B cell (primary cell): ENCODE data around the gene HTATIP2. TPM values are rescaled to one million over a fixed set of nuclear protein-coding genes. Genes with fewer than 3 reads are reported as not detected.

Source experiments
- ATAC-seq: fragments of 200-7000 bp; cut with Tn5 transposase; one replicate; pipeline ENCODE4 v1.10.0; 2021; ENCODE audit warnings: low read depth, mild to moderate bottlenecking, moderate number of reproducible peaks, moderate library complexity
- CTCF ChIA-PET: fragments of 350-600 bp; sonication (Branson Sonifier 250); formaldehyde crosslinking; loops from one replicate; lab custom pipeline; 2021; ENCODE audit warnings: antibody characterized with exemption, inconsistent platforms; lab: Charles Lee
- POLR2A ChIA-PET: fragments of 350-600 bp; sonication (Branson Sonifier 250); formaldehyde crosslinking; loops from one replicate; lab custom pipeline; 2021; ENCODE audit warnings: antibody characterized with exemption; lab: Charles Lee
- DNase-seq: peaks from one replicate; pipeline ENCODE4 v3.0.0; 2013
- H2AFZ ChIP-seq: 2 replicates; pipeline ENCODE4 v1.6.1; 2012; ENCODE audit warnings: mild to moderate bottlenecking, low read depth, low read length; ENCODE audit not compliant: insufficient read depth, poor library complexity, severe bottlenecking
- H3K27ac ChIP-seq, 2 donors: 1 replicate in 1 of 2; 2 replicates in 1 of 2; pipeline ENCODE4 v1.5.1; 2012 to 2013; ENCODE audit warnings: low read length in 2 of 2, mild to moderate bottlenecking in 2 of 2, moderate library complexity in 1 of 2
- H3K27me3 ChIP-seq, 4 experiments: fragments of 200-600 bp in 1 of 4; sonication (generic) in 1 of 4; replicated peaks in 1 of 4; 1 replicate in 2 of 4; 2 replicates in 2 of 4; pipeline versions ENCODE4 v1.6.1 to v1.7.0; 2013 to 2016; ENCODE audit warnings: low read length in 3 of 4, mild to moderate bottlenecking in 2 of 4, mixed read lengths in 1 of 4, moderate library complexity in 1 of 4; ENCODE audit not compliant: insufficient read depth in 4 of 4, control insufficient read depth in 3 of 4; ENCODE audit errors: control extremely low read depth in 1 of 4
- H3K36me3 ChIP-seq, 2 experiments: replicated peaks in 1 of 2; 1 replicate in 1 of 2; 2 replicates in 1 of 2; pipeline versions ENCODE4 v1.6.1 to v1.7.1; 2013; ENCODE audit warnings: low read length in 1 of 2; ENCODE audit not compliant: insufficient read depth in 2 of 2, control insufficient read depth in 1 of 2; ENCODE audit errors: control extremely low read depth in 1 of 2, extremely low read depth in 1 of 2
- H3K4me1 ChIP-seq, 2 donors: fragments of 200-600 bp in 1 of 2; sonication (generic) in 1 of 2; 1 replicate in 1 of 2; 2 replicates in 1 of 2; pipeline versions ENCODE4 v1.5.1 to v1.6.1; 2013 to 2017; ENCODE audit warnings: low read length in 2 of 2; ENCODE audit not compliant: control insufficient read depth in 2 of 2, insufficient read depth in 2 of 2
- H3K4me2 ChIP-seq: replicated peaks from 2 replicates; pipeline ENCODE3; 2012; ENCODE audit warnings: mild to moderate bottlenecking, low read depth, low read length; ENCODE audit not compliant: poor library complexity, severe bottlenecking
- H3K4me3 ChIP-seq, 5 experiments: fragments of 200-600 bp in 1 of 5; sonication (generic) in 1 of 5; 1 replicate in 3 of 5; 2 replicates in 2 of 5; pipeline versions ENCODE4 v1.5.1 to v1.7.0; 2011 to 2016; ENCODE audit warnings: low read length in 4 of 5, mild to moderate bottlenecking in 4 of 5, low read depth in 2 of 5, control low read depth in 1 of 5, moderate library complexity in 1 of 5; ENCODE audit not compliant: insufficient read depth in 1 of 5; ENCODE audit errors: control extremely low read depth in 1 of 5, extremely low read depth in 1 of 5
- H3K79me2 ChIP-seq: fragments of 200-600 bp; sonication (generic); one replicate; pipeline ENCODE4 v1.6.0; 2016; ENCODE audit warnings: low read length; ENCODE audit not compliant: control insufficient read depth, insufficient read depth
- H3K9ac ChIP-seq: fragments of 200-600 bp; sonication (generic); 2 replicates; pipeline ENCODE4 v1.6.1; 2017; ENCODE audit warnings: mild to moderate bottlenecking, low read length, moderate library complexity
- H3K9me3 ChIP-seq, 3 donors: one replicate each; pipeline versions ENCODE4 v1.6.1 to v1.7.1; 2013; ENCODE audit warnings: low read length in 2 of 3; ENCODE audit not compliant: control insufficient read depth in 2 of 3, insufficient read depth in 1 of 3; ENCODE audit errors: control extremely low read depth in 1 of 3
- H4K20me1 ChIP-seq: 2 replicates; pipeline ENCODE4 v1.6.0; 2012; ENCODE audit warnings: mild to moderate bottlenecking, low read length; ENCODE audit not compliant: insufficient read depth, control insufficient read depth, poor library complexity, severe bottlenecking
- H3K27ac Mint-ChIP-seq: one replicate; pipeline ENCODE4 v1.8.0; 2021; ENCODE audit warnings: mixed read lengths
- H3K27me3 Mint-ChIP-seq: one replicate; pipeline ENCODE4 v1.8.0; 2021; ENCODE audit warnings: mixed read lengths
- H3K4me1 Mint-ChIP-seq: one replicate; pipeline ENCODE4 v1.8.0; 2021; ENCODE audit warnings: mixed read lengths
- H3K4me3 Mint-ChIP-seq: one replicate; pipeline ENCODE4 v1.8.0; 2021; ENCODE audit warnings: mixed read lengths
- H3K9me3 Mint-ChIP-seq: one replicate; pipeline ENCODE4 v1.8.0; 2022; ENCODE audit warnings: mixed read lengths; ENCODE audit not compliant: insufficient read depth
- EZH2 ChIP-seq: IDR thresholded peaks from 2 replicates; pipeline ENCODE4 v1.6.1; 2012; ENCODE audit warnings: borderline replicate concordance, low read depth, mild to moderate bottlenecking, moderate library complexity, low read length; ENCODE audit not compliant: insufficient read depth, poor library complexity, severe bottlenecking
- WGBS: methylation state at CpG from one replicate; pipeline ENCODE4 v1.1.5; 2013; ENCODE audit warnings: missing lambda C conversion rate; ENCODE audit not compliant: insufficient coverage; 5-methylcytosine and 5-hydroxymethylcytosine counted together
- intact Hi-C: fragments of 100-400 bp; cut with micrococcal nuclease; formaldehyde crosslinking; loops from one replicate; pipeline ENCODE4 v1.10.0; 2022
- polyA plus RNA-seq: library from polyadenylated mRNA; depleted of rRNA; stranded (reverse); fragments of >200 nt; gene quantifications from 2 replicates; pipeline ENCODE4 v1.2.3, GENCODE V29; 2012
- total RNA-seq, 2 donors: library from RNA; stranded (reverse); fragments of 120-200 nt in 1 of 2; gene quantifications; 1 replicate in 1 of 2; 2 replicates in 1 of 2; pipeline versions ENCODE4 v1.2.3 to v1.2.4, GENCODE V29; 2013 to 2022
- TF ChIP-seq, protein P1 (sequence below): fragments of 200-600 bp; IDR thresholded peaks from one replicate; pipeline ENCODE4 v1.8.0; 2022; ENCODE audit warnings: antibody characterized with exemption, mild to moderate bottlenecking

HTATIP2 gene
- total and polyA plus RNA-seq, 2 donors (not counting 1 experiment from before 2014, with no cell fraction given) = 18.2 to 31.2 TPM

DNA sequence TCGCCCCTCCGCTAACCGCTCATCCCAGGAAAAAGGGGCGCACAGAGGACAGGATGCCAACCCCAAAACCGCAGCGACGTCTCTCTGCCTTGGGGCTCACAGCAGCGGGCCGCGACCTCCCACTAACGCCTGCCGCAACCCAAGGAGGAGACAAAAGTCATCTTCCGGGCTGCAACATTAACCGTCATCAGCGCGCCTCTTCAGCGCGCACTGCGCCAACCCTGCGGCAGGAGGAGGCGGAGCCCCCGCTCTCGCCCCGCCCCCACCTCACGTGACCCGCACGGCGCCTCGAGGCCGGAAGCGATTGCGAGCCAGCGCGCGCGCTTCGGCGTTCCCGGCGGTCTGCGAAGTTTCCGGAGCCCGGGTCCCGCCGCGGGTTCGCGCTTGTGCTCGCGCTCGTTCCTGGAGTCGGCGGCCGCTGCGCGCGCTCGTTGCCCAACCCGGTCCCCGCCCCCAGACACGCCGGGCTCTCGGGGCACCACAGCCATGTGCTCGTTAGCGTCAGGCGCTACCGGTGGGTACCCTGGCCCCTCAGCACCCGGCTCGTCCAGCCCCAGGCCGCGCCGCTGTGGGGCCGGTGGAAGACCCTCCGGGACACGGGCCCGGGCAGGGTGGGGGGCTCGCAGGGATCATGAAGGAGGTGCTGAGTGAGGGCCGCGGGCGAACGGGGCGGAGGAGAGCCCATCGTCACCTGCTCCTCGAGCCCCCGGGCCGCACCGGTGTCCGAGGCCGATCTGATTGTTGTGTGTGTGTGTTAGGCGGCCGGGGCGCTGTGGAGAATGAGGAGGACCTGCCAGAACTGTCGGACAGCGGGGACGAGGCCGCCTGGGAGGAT, 24.0 kb downstream of the HTATIP2 start, which contains the start of gene PRMT3:
PRMT3 (plus strand) TSS at position 456 of the 835 bp plus-strand sequence; CDS start at position 487, 31 bp downstream.
- H3K36me3 ChIP-seq = peaks cover 2 to 10% of the 10 kb centered on the region in 2 experiments
- Mint-ChIP-seq H3K27ac (peak within 1 kb of the TSS; percentile 100), H3K27me3 (no peaks in the 10 kb centered on the region), H3K9me3 (no peaks in the 10 kb centered on the region), H3K4me3 (peak within 1 kb of the TSS; percentile 96), H3K4me1 (peaks cover 23% of the 10 kb centered on the region)
- peak within 1 kb of the TSS; percentile 96 for H2AFZ ChIP-seq
- under 1% methylated on average over 96 of the region's 96 CpGs for WGBS
- peaks cover 19% of the 10 kb centered on the region for H3K79me2 ChIP-seq
- intact Hi-C loops = loop anchor here (1.0 to 5.0 kb wide), 2 partner anchors 24 to 1270 kb away; partner anchors contain the start of genes HTATIP2 and ZDHHC13
- no peak for TF ChIP-seq EZH2
- TF ChIP-seq, protein P1, sequence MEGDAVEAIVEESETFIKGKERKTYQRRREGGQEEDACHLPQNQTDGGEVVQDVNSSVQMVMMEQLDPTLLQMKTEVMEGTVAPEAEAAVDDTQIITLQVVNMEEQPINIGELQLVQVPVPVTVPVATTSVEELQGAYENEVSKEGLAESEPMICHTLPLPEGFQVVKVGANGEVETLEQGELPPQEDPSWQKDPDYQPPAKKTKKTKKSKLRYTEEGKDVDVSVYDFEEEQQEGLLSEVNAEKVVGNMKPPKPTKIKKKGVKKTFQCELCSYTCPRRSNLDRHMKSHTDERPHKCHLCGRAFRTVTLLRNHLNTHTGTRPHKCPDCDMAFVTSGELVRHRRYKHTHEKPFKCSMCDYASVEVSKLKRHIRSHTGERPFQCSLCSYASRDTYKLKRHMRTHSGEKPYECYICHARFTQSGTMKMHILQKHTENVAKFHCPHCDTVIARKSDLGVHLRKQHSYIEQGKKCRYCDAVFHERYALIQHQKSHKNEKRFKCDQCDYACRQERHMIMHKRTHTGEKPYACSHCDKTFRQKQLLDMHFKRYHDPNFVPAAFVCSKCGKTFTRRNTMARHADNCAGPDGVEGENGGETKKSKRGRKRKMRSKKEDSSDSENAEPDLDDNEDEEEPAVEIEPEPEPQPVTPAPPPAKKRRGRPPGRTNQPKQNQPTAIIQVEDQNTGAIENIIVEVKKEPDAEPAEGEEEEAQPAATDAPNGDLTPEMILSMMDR = peak; percentile 30
- peak; percentile 99 for DNase-seq
- peak within 1 kb of the TSS; percentile 81 for H3K4me2 ChIP-seq
- no peaks in the 10 kb centered on the region for H3K9me3 ChIP-seq
- H4K20me1 ChIP-seq = no peaks in the 10 kb centered on the region
- H3K27ac ChIP-seq = peak within 1 kb of the TSS; percentile 82 to 92
- ChIA-PET CTCF (interaction anchor here (0.6 to 2.0 kb wide), 4 partner anchors 10 to 27 kb away, joined by 3 to 7 read pairs (median 5); no protein-coding TSS in a partner anchor), POLR2A (interaction anchor here (0.8 kb wide), 1 partner anchor 24 kb away, joined by 3 read pairs; the partner anchor contains the start of gene HTATIP2)
- peak within 1 kb of the TSS; percentile 98 for H3K9ac ChIP-seq
- ATAC-seq = peak; percentile 86
- peaks cover 11 to 15% of the 10 kb centered on the region in 2 donors for H3K4me1 ChIP-seq
- H3K4me3 ChIP-seq = peak within 1 kb of the TSS; percentile 72 to 95 (median 92)
- no peaks in the 10 kb centered on the region for H3K27me3 ChIP-seq
